Activated CD4-positive, alpha-beta T cell treated with anti-CD3 and anti-CD28 coated beads for 4 hours (primary cell): ENCODE measurements around the gene EVI2A.
A peak's percentile ranks its signal among the peaks of the same experiment; 100 is the strongest.
"Not testable (repeated sequence)": the region's sequence is repeated elsewhere in the genome, so short reads cannot be mapped to it uniquely, and the experiment has no call there.

Experiments
- DNase-seq, 2 donors: peaks; one replicate each; pipeline ENCODE4 v3.0.0-alpha.2; 2020

Gene EVI2A

GRCh38 chr17:31321481-31321880 is at the start of gene EVI2A:
EVI2A (minus strand) TSS chr17:31321622; CDS start chr17:31319013, 2,609 bp downstream.
- peak; percentile 77 to 80 for DNase-seq

- DNase-seq = no peak
Observed at GRCh38 chr17:31369266-31369665, 47.8 kb upstream of the EVI2A start.

GRCh38 chr17:31366088-31366487 is 44.7 kb upstream of the EVI2A start:
- no peak for DNase-seq

GRCh38 chr17:31364012-31364411 is 42.6 kb upstream of the EVI2A start:
- DNase-seq = no peak

- no peak for DNase-seq
Observed at GRCh38 chr17:31357839-31358394, 36.5 kb upstream of the EVI2A start.

GRCh38 chr17:31357091-31357490 is 35.7 kb upstream of the EVI2A start:
- DNase-seq = no peak

GRCh38 chr17:31355935-31356334 is 34.5 kb upstream of the EVI2A start:
- DNase-seq = no peak

GRCh38 chr17:31349454-31349853 is 28.0 kb upstream of the EVI2A start:
- DNase-seq = no peak

GRCh38 chr17:31345191-31345747 is 23.8 kb upstream of the EVI2A start:
- DNase-seq = not testable (repeated sequence)

- no peak for DNase-seq
Observed at GRCh38 chr17:31339906-31340661, 18.7 kb upstream of the EVI2A start.

- DNase-seq = no peak
Observed at GRCh38 chr17:31329221-31329620, 7.8 kb upstream of the EVI2A start.

- no peak for DNase-seq
Observed at GRCh38 chr17:31328160-31328535, 6.7 kb upstream of the EVI2A start.

- no peak for DNase-seq
Observed at GRCh38 chr17:31327534-31328159, 6.2 kb upstream of the EVI2A start.

GRCh38 chr17:31323551-31323950 is 2.1 kb upstream of the EVI2A start:
- no peak for DNase-seq

GRCh38 chr17:31321966-31322365 is 544 bp upstream of the EVI2A start:
- no peak for DNase-seq

GRCh38 chr17:31320791-31321190 is 631 bp downstream of the EVI2A start:
- no peak for DNase-seq

GRCh38 chr17:31320241-31320640 is 1.2 kb downstream of the EVI2A start:
- DNase-seq = no peak

GRCh38 chr17:31318851-31319661 is 2.4 kb downstream of the EVI2A start:
- no peak for DNase-seq

- peak; percentile 41 to 46 for DNase-seq
Observed at GRCh38 chr17:31318298-31318801, 3.1 kb downstream of the EVI2A start.

GRCh38 chr17:31314782-31315100 is 6.7 kb downstream of the EVI2A start:
- DNase-seq = no peak

- DNase-seq = peak; percentile 13 to 37
Observed at GRCh38 chr17:31313982-31314781, 7.2 kb downstream of the EVI2A start, which contains the start of gene EVI2B. EVI2B (minus strand) TSS chr17:31314054; CDS start chr17:31305609, 8,445 bp downstream.

- peak; percentile 36 to 41 for DNase-seq
Observed at GRCh38 chr17:31312223-31312622, 9.2 kb downstream of the EVI2A start.
